Measurements from ENCODE around the gene TMEM94.

DNA sequence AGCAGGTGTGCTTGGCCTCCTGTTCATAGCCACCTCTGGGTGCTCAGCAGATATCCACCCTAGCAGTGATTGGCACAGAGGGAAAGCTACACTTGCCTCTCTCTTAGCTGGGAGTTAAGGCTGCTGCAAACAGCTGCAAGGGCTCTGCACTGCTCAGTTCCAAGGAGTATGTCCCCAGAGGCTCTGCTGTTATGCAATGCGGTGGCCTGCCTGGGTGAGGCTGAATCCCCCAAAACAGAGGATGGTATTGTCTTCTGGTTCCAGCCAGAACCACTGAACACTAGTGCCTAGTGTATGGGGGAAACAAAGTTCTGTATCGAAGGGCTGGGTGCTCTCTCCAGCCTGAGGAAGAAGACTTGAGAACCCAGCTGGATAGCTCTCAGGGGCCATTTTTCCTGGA is 16.8 kb downstream of the TMEM94 start:
- no peak for TF ChIP-seq CTCF (IDR thresholded peaks at IDR 0.05)
- TF ChIP-seq POLR2A (IDR thresholded peaks at IDR 0.05) = no peak

All from gastroesophageal sphincter (tissue), 3 donors.